ENCODE results near the gene GLDC. TPM values are rescaled to one million over a fixed set of nuclear protein-coding genes. Genes with fewer than 3 reads are reported as not detected.

Gene GLDC
- total RNA-seq (2022; extraction: Qiagen RNA extraction; ENCODE audit: low read depth), result 13.6 to 14.5 TPM (median 14.1 TPM) in 5 replicates

GRCh38 chr9:6645355-6646292 is at the start of gene GLDC:
TSS of gene GLDC (minus strand) at chr9:6645729. CDS start at chr9:6645499, 230 bp downstream.

Other genes with a start within 250 kb of the GLDC start
- gene UHRF2, start 232.5 kb downstream of the GLDC start, total RNA-seq (2022; extraction: Qiagen RNA extraction; ENCODE audit: low read depth), result 19.9 to 33.7 TPM (median 33.5 TPM) in 5 replicates
- gene KDM4C, start 112.2 kb upstream of the GLDC start, total RNA-seq (2022; extraction: Qiagen RNA extraction; ENCODE audit: low read depth), result 8.4 to 11.4 TPM (median 9.2 TPM) in 5 replicates